Effector memory CD4-positive, alpha-beta T cell (primary cell): ENCODE results near the gene DDX27.

Experiments
- DNase-seq, 3 donors: peaks; one replicate each; pipeline ENCODE4 v3.0.0-alpha.2; 2020
- H3K27ac ChIP-seq: 2 replicates; pipeline ENCODE4 v1.7.0; 2013; ENCODE audit warnings: mild to moderate bottlenecking, low read length, moderate library complexity; ENCODE audit not compliant: insufficient read depth, poor library complexity, severe bottlenecking
- H3K27me3 ChIP-seq: replicated peaks from 2 replicates; pipeline ENCODE4 v1.7.0; 2013; ENCODE audit warnings: mild to moderate bottlenecking, low read length; ENCODE audit not compliant: insufficient read depth, control insufficient read depth, poor library complexity, severe bottlenecking
- H3K36me3 ChIP-seq: 2 replicates; pipeline ENCODE4 v1.7.0; 2013; ENCODE audit warnings: mild to moderate bottlenecking, low read length, moderate library complexity; ENCODE audit not compliant: control insufficient read depth, insufficient read depth
- H3K4me1 ChIP-seq: 2 replicates; pipeline ENCODE4 v1.7.0; 2013; ENCODE audit warnings: low read length, mild to moderate bottlenecking; ENCODE audit not compliant: control insufficient read depth, insufficient read depth, poor library complexity, severe bottlenecking
- H3K4me3 ChIP-seq: 2 replicates; pipeline ENCODE4 v1.7.0; 2013; ENCODE audit warnings: low read length, low read depth, mild to moderate bottlenecking; ENCODE audit not compliant: insufficient read depth, poor library complexity, severe bottlenecking
- H3K9me3 ChIP-seq: 2 replicates; pipeline ENCODE4 v1.7.0; 2013; ENCODE audit warnings: mild to moderate bottlenecking, low read length, moderate library complexity; ENCODE audit not compliant: control insufficient read depth

DDX27 gene

GRCh38 chr20:49276961-49277785, 58.0 kb downstream of the DDX27 start:
- Histone ChIP-seq H3K36me3 (peaks cover 42% of the 10 kb centered on the region), H3K27me3 (no peaks in the 10 kb centered on the region), H3K27ac (peak overlapping the region; percentile 93), H3K4me3 (peak overlapping the region; percentile 94), H3K9me3 (peaks cover 24% of the 10 kb centered on the region), H3K4me1 (peaks cover 15% of the 10 kb centered on the region)
- DNase-seq = peak in 2 of 3 donors; percentile 8 to 11

- no peak for DNase-seq
- peaks cover 15% of the 10 kb centered on the region for H3K4me1 ChIP-seq
- H3K36me3 ChIP-seq = peaks cover 42% of the 10 kb centered on the region
Observed at GRCh38 chr20:49277786-49278035, 58.5 kb downstream of the DDX27 start.

GRCh38 chr20:49278036-49278817, 59.0 kb downstream of the DDX27 start, which contains the start of gene ZNFX1:
TSS of gene ZNFX1 (minus strand) at chr20:49278057. CDS start at chr20:49275839, 2,218 bp downstream.
- peak; percentile 96 to 98 (median 96) for DNase-seq
- no peaks in the 10 kb centered on the region for H3K27me3 ChIP-seq
- H3K4me1 ChIP-seq = peaks cover 15% of the 10 kb centered on the region
- H3K9me3 ChIP-seq = peaks cover 35% of the 10 kb centered on the region
- peaks cover 43% of the 10 kb centered on the region for H3K36me3 ChIP-seq
- H3K4me3 ChIP-seq = peak within 1 kb of the TSS; percentile 94
- peak within 1 kb of the TSS; percentile 93 for H3K27ac ChIP-seq

More at GRCh38 chr20:49277786-49278035, 58.5 kb downstream of the DDX27 start:
- Histone ChIP-seq H3K9me3 (peaks cover 30% of the 10 kb centered on the region), H3K27me3 (no peaks in the 10 kb centered on the region), H3K27ac (peak overlapping the region; percentile 93), H3K4me3 (peak overlapping the region; percentile 94)

- peak overlapping the region; percentile 94 for H3K4me3 ChIP-seq
- peaks cover 43% of the 10 kb centered on the region for H3K36me3 ChIP-seq
- peaks cover 36% of the 10 kb centered on the region for H3K9me3 ChIP-seq
- H3K27me3 ChIP-seq = no peaks in the 10 kb centered on the region
- peak in 1 of 3 donors; percentile 7 for DNase-seq
- peak overlapping the region; percentile 93 for H3K27ac ChIP-seq
- H3K4me1 ChIP-seq = peaks cover 10% of the 10 kb centered on the region
Observed at GRCh38 chr20:49278818-49279676, 59.8 kb downstream of the DDX27 start.

- peak overlapping the region; percentile 94 for H3K4me3 ChIP-seq
- H3K4me1 ChIP-seq = peaks cover 10% of the 10 kb centered on the region
- no peak for DNase-seq
- H3K9me3 ChIP-seq = peaks cover 37% of the 10 kb centered on the region
- H3K27ac ChIP-seq = peak overlapping the region; percentile 93
- H3K27me3 ChIP-seq = no peaks in the 10 kb centered on the region
- peaks cover 51% of the 10 kb centered on the region for H3K36me3 ChIP-seq
Observed at GRCh38 chr20:49279677-49280462, 60.7 kb downstream of the DDX27 start.

- no peak overlapping the region for H3K27ac ChIP-seq
- H3K9me3 ChIP-seq = peaks cover 44% of the 10 kb centered on the region
Observed at GRCh38 chr20:49280463-49281058, 61.3 kb downstream of the DDX27 start.

GRCh38 chr20:49281059-49281912, 62.1 kb downstream of the DDX27 start:
- no peak for DNase-seq
- peaks cover 51% of the 10 kb centered on the region for H3K9me3 ChIP-seq
- H3K36me3 ChIP-seq = peaks cover 65% of the 10 kb centered on the region
- H3K27ac ChIP-seq = no peak overlapping the region
- no peaks in the 10 kb centered on the region for H3K27me3 ChIP-seq
- no peak overlapping the region for H3K4me3 ChIP-seq
- H3K4me1 ChIP-seq = peaks cover 4% of the 10 kb centered on the region

More at GRCh38 chr20:49280463-49281058, 61.3 kb downstream of the DDX27 start:
- H3K36me3 ChIP-seq = peaks cover 58% of the 10 kb centered on the region
- no peaks in the 10 kb centered on the region for H3K27me3 ChIP-seq
- H3K4me1 ChIP-seq = peaks cover 10% of the 10 kb centered on the region
- peak overlapping the region; percentile 22 for H3K4me3 ChIP-seq
- no peak for DNase-seq

GRCh38 chr20:49281913-49282467, 62.8 kb downstream of the DDX27 start:
- peaks cover 4% of the 10 kb centered on the region for H3K4me1 ChIP-seq
- H3K4me3 ChIP-seq = no peak overlapping the region
- peaks cover 72% of the 10 kb centered on the region for H3K36me3 ChIP-seq
- H3K27ac ChIP-seq = no peak overlapping the region
- no peaks in the 10 kb centered on the region for H3K27me3 ChIP-seq
- H3K9me3 ChIP-seq = peaks cover 58% of the 10 kb centered on the region
- no peak for DNase-seq
